K562 (cell line): ENCODE results near the gene BCKDHB. TPM values are rescaled to one million over a fixed set of nuclear protein-coding genes. Genes with fewer than 3 reads are reported as not detected.
A peak's percentile ranks its signal among the peaks of the same experiment; 100 is the strongest.
"Not testable (repeated sequence)": the region's sequence is repeated elsewhere in the genome, so short reads cannot be mapped to it uniquely, and the experiment has no call there.

Experiments
- ATAC-seq: fragments of 200-7000 bp; cut with Tn5 transposase; 3 replicates; pipeline ENCODE4 v1.9.1; 2020; ENCODE audit warnings: moderate library complexity
- BruUV-seq: library from RNA; stranded (reverse); fragments of 400-500 nt; replicated peaks from 2 replicates; lab custom pipeline; 2021; lab: Mats Ljungman, UMichigan
- CTCF ChIA-PET: fragments of 300-600 bp; formaldehyde crosslinking; extraction: SDS; loops from one replicate; lab custom pipeline; 2021; ENCODE audit warnings: low intra/inter-chr PET ratio; lab: Yijun Ruan, JAX
- POLR2A ChIA-PET: fragments of 300-600, 350-650 bp; sonication (Branson Sonifier 250); formaldehyde crosslinking; extraction: SDS; loops from one replicate; lab custom pipeline; 2021; ENCODE audit warnings: antibody characterized with exemption, inconsistent platforms; lab: Yijun Ruan, JAX
- DNase-seq, 4 experiments: peaks; one replicate each; pipeline versions ENCODE4 v3.0.0 to v3.0.0-alpha.2; 2011 to 2018; ENCODE audit warnings: low spot score in 3 of 4, mixed read lengths in 3 of 4; ENCODE audit errors: extremely low read depth in 1 of 4
- FAIRE-seq: peaks from 2 replicates; lab custom pipeline; 2011; peaks lifted over from hg19 to GRCh38; lab: Jason Lieb, UNC
- H2AFZ ChIP-seq: 2 replicates; pipeline ENCODE4 v1.6.0; 2011; ENCODE audit warnings: low read depth, low read length, control low read depth, inconsistent platforms
- H3K27ac ChIP-seq: fragments of 200-600 bp; 3 replicates; pipeline ENCODE4 v1.8.0; 2011; ENCODE audit warnings: low read depth, mild to moderate bottlenecking, control low read depth, inconsistent platforms, low read length, moderate library complexity, mixed read lengths; ENCODE audit errors: extremely low read depth
- H3K27me3 ChIP-seq, 2 experiments: fragments of 300-600 bp in 1 of 2; 2 replicates in 1 of 2; 3 replicates in 1 of 2; pipeline versions ENCODE4 v1.6.0 to v1.8.0; 2011; ENCODE audit warnings: inconsistent platforms in 2 of 2, low read length in 2 of 2, mild to moderate bottlenecking in 1 of 2, mixed read lengths in 1 of 2, moderate library complexity in 1 of 2; ENCODE audit not compliant: control insufficient read depth in 2 of 2, insufficient read depth in 2 of 2
- H3K36me3 ChIP-seq: fragments of 300-600 bp; 3 replicates; pipeline ENCODE4 v1.8.0; 2011; ENCODE audit warnings: mild to moderate bottlenecking, low read length, inconsistent platforms; ENCODE audit not compliant: control insufficient read depth, insufficient read depth
- H3K4me1 ChIP-seq, 2 experiments: fragments of 200-600 bp in 1 of 2; replicated peaks in 1 of 2; 2 replicates in 1 of 2; 3 replicates in 1 of 2; pipeline versions ENCODE4 v1.5.1 to v1.8.0; 2011; ENCODE audit warnings: inconsistent platforms in 2 of 2, low read length in 2 of 2, mild to moderate bottlenecking in 1 of 2, mixed read lengths in 1 of 2, moderate library complexity in 1 of 2; ENCODE audit not compliant: control insufficient read depth in 2 of 2, insufficient read depth in 2 of 2
- H3K4me2 ChIP-seq: 2 replicates; pipeline ENCODE4 v1.6.1; 2011; ENCODE audit warnings: low read length, control low read depth, inconsistent platforms, mixed read lengths; ENCODE audit not compliant: insufficient read depth
- H3K4me3 ChIP-seq: fragments of 200-600 bp; sonication (generic), shearing (Covaris generic); 2 replicates; pipeline ENCODE4 v1.5.1; 2016; ENCODE audit warnings: control low read depth, inconsistent platforms
- H3K79me2 ChIP-seq: fragments of 200-600 bp; 3 replicates; pipeline ENCODE4 v1.8.0; 2011; ENCODE audit warnings: low read length, inconsistent platforms; ENCODE audit not compliant: control insufficient read depth, insufficient read depth
- H3K9ac ChIP-seq, 2 experiments: 2 replicates each; pipeline versions ENCODE4 v1.6.0 to v1.6.1; 2011; ENCODE audit warnings: low read depth in 2 of 2, low read length in 2 of 2, control low read depth in 1 of 2, inconsistent platforms in 1 of 2, mild to moderate bottlenecking in 1 of 2, mixed read lengths in 1 of 2; ENCODE audit not compliant: insufficient read depth in 1 of 2
- H3K9me1 ChIP-seq: one replicate; pipeline ENCODE4 v1.6.0; 2011; ENCODE audit warnings: inconsistent platforms, mild to moderate bottlenecking, low read length, moderate library complexity; ENCODE audit not compliant: control insufficient read depth, insufficient read depth
- H3K9me3 ChIP-seq: replicated peaks from 2 replicates; pipeline ENCODE4 v1.5.1; 2011; ENCODE audit warnings: low read depth, low read length, inconsistent platforms; ENCODE audit not compliant: control insufficient read depth, insufficient read depth
- H4K20me1 ChIP-seq: replicated peaks from 2 replicates; pipeline ENCODE4 v1.6.1; 2011; ENCODE audit warnings: low read length, inconsistent platforms, mixed read lengths; ENCODE audit not compliant: control insufficient read depth, insufficient read depth
- HMG20B ChIP-seq: fragments of 250-450 bp; sonication (Bioruptor Pico); IDR thresholded peaks from 2 replicates; pipeline ENCODE4 v1.5.0; 2021; ENCODE audit warnings: mild to moderate bottlenecking
- RAD21 ChIP-seq, 2 experiments: fragments of 250-450 bp in 1 of 2; fragments of 450-650 bp in 1 of 2; sonication (Bioruptor Pico) in 1 of 2; formaldehyde crosslinking in 1 of 2; IDR thresholded peaks in 1 of 2; conservative IDR thresholded peaks in 1 of 2; 2 replicates each; pipeline versions ENCODE4 v1.4.0 to v1.8.0; 2020 to 2022; ENCODE audit warnings: mild to moderate bottlenecking in 2 of 2, moderate library complexity in 1 of 2
- SMC3 ChIP-seq: conservative IDR thresholded peaks from 2 replicates; pipeline ENCODE4 v1.6.1; 2011; ENCODE audit warnings: low read depth, low read length, improper control_type of control experiment; ENCODE audit not compliant: insufficient read depth
- SOX6 ChIP-seq: fragments of 450-650 bp; IDR thresholded peaks from 2 replicates; pipeline ENCODE4 v1.6.1; 2014; ENCODE audit warnings: mild to moderate bottlenecking
- WGBS: fragments of 100-300 bp; shearing (Covaris generic); methylation state at CpG from one replicate; pipeline ENCODE4 v1.1.6; 2016; ENCODE audit warnings: low coverage, mixed read lengths; ENCODE audit not compliant: insufficient coverage; ENCODE audit errors: missing lambda C conversion rate; 5-methylcytosine and 5-hydroxymethylcytosine counted together
- in situ Hi-C: fragments of 300-500 bp; cut with MboI; formaldehyde crosslinking; loops from 4 replicates; pipeline ENCODE4 v1.15.0; 2018; ENCODE audit warnings: inconsistent platforms, mixed read lengths
- intact Hi-C: fragments of 100-400 bp; cut with micrococcal nuclease; formaldehyde crosslinking; loops from 2 replicates; pipeline ENCODE4 v1.14.2; 2022
- polyA plus RNA-seq, 8 experiments: library from polyadenylated mRNA; depleted of rRNA in 4 of 8; stranded (reverse) in 5 of 8; unstranded in 3 of 8; fragments of >200 nt; fragmentation: Nextera tagmentation in 2 of 8; fragmentation: Illumina TruSeq in 1 of 8; extraction: Ambion mirVana in 2 of 8; extraction: Trizol in 1 of 8; gene quantifications; 2 replicates each; pipeline versions ENCODE4 v1.2.1 to v1.2.3, GENCODE V29; 2011 to 2014; ENCODE audit warnings: inconsistent platforms in 1 of 8, missing spikeins in 1 of 8
- total RNA-seq, 7 experiments: library from RNA; depleted of rRNA in 6 of 7; stranded (reverse); fragments of >200 nt in 6 of 7; fragmentation: Illumina TruSeq in 2 of 7; extraction: Trizol in 2 of 7; gene quantifications; 2 replicates each; pipeline versions ENCODE4 v1.2.1 to v1.2.3, GENCODE V29; 2011 to 2021; ENCODE audit warnings: low replicate concordance in 1 of 7
- TF ChIP-seq, protein P1 (sequence below): fragments of 450-650 bp; formaldehyde crosslinking; IDR thresholded peaks from 2 replicates; pipeline ENCODE4 v1.4.0; 2020; ENCODE audit warnings: mild to moderate bottlenecking, moderate library complexity

The BCKDHB gene
- total and polyA plus RNA-seq, 9 of the 15 experiments (the other 6 are each of a cell fraction or from before 2014, with no cell fraction given) = 4.1 to 23.7 (median 7.5) TPM

DNA sequence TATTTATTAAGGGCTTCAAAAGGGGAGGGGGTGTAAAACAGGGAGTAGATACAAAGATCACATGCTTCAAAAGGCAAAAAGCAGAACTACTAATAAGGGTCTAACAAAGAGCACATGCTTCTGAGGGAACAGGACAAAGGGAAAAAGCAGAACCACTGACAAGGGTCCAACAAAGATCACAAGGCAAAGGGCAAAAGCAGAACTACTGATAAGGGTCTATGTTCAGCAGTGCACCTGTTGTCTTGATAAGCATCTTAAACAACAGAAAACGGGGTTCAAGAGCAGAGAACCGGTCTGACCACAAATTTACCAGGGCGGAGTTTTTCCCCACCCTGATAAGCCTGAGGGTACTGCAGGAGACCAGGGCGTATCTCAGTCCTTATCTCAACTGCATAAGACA lies 105.4 kb downstream of the BCKDHB start:
- CTCF ChIA-PET, H4K20me1 ChIP-seq, H3K79me2 ChIP-seq, ATAC-seq, H3K27ac ChIP-seq, H3K4me1 ChIP-seq, H3K4me2 ChIP-seq, H2AFZ ChIP-seq, H3K9me1 ChIP-seq, POLR2A ChIA-PET, H3K9me3 ChIP-seq, H3K4me3 ChIP-seq, DNase-seq, BruUV-seq, H3K9ac ChIP-seq, H3K27me3 ChIP-seq, FAIRE-seq, in situ Hi-C loops, H3K36me3 ChIP-seq: not testable (repeated sequence)
- intact Hi-C loops = loop anchor here (5.0 kb wide), 1 partner anchor 1540 kb away; the partner anchor contains the start of gene TENT5A
- WGBS = 0% methylated on average over 4 of the region's 4 CpGs
- TF ChIP-seq SOX6 = peak; percentile 54; the same call in 1 of the 2 replicates

DNA sequence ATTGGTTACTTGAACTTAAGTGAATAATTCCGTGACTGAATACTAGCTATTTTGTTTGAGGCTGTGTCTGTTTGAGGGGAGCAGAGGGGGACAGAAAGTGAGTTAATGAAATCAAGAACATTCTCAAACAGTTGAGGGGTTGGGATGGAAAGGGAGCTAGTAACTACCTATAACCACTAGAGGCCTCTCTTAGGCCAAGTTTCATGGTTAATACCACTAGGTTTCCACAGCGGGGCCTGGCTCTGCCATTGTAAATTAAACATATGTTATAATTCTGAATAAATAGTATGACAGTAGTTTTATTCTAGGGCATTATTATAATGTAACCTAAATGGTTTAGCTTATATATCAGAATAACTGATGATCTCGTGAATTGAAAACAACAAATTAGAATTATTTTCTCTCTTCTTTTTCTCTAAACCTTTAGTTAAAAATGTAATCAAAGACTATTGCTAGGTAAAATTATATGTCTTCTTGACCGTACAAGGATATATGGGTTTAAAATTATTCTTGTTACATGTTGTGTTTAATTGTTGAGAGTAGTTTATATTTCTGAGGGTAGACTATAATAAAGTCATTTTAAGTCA lies 108.1 kb downstream of the BCKDHB start:
- ATAC-seq (peak; percentile 98), FAIRE-seq (peak; percentile 44), DNase-seq (peak; percentile 9 to 65 (median 32))
- H4K20me1 ChIP-seq = no peaks in the 10 kb centered on the region
- no peaks in the 10 kb centered on the region for H3K79me2 ChIP-seq
- no peaks in the 10 kb centered on the region for H3K27me3 ChIP-seq
- H3K9me3 ChIP-seq = no peaks in the 10 kb centered on the region
- H3K36me3 ChIP-seq = no peaks in the 10 kb centered on the region
- no peaks in the 10 kb centered on the region for H3K9me1 ChIP-seq
- no peak overlapping the region for H3K4me3 ChIP-seq
- POLR2A ChIA-PET = interaction anchor here (0.6 to 1.0 kb wide), 2 partner anchors 53 to 210 kb away, joined by 3 read pairs; no protein-coding TSS in a partner anchor
- 9% methylated on average over 4 of the region's 4 CpGs for WGBS
- CTCF ChIA-PET = interaction anchor here (0.6 kb wide), 1 partner anchor 805 kb away, joined by 3 read pairs; no protein-coding TSS in a partner anchor
- no peaks in the 10 kb centered on the region for H3K4me1 ChIP-seq
- no peak overlapping the region for H3K9ac ChIP-seq
- no peak overlapping the region for H3K4me2 ChIP-seq
- in situ Hi-C loops (no loop called here), intact Hi-C loops (loop anchor here (2.0 to 5.0 kb wide), 2 partner anchors 124 to 1538 kb away; partner anchors contain the start of gene TENT5A)
- no peak overlapping the region for H3K27ac ChIP-seq
- no peak overlapping the region for H2AFZ ChIP-seq
- BruUV-seq = no TSS peak
- TF ChIP-seq, protein P1, sequence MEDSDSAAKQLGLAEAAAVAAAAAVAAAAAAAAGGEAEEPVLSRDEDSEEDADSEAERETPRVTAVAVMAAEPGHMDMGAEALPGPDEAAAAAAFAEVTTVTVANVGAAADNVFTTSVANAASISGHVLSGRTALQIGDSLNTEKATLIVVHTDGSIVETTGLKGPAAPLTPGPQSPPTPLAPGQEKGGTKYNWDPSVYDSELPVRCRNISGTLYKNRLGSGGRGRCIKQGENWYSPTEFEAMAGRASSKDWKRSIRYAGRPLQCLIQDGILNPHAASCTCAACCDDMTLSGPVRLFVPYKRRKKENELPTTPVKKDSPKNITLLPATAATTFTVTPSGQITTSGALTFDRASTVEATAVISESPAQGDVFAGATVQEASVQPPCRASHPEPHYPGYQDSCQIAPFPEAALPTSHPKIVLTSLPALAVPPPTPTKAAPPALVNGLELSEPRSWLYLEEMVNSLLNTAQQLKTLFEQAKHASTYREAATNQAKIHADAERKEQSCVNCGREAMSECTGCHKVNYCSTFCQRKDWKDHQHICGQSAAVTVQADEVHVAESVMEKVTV (CRISPR knock-in tag) = peak; percentile 56; the same call in 1 of the 2 replicates
- no peak for TF ChIP-seq HMG20B (CRISPR knock-in tag)
- peak; percentile 66 to 81 for TF ChIP-seq RAD21 (CRISPR knock-in tag; conservative IDR thresholded peaks at IDR 0.05 in 1 of 2, IDR thresholded peaks at IDR 0.05 in 1 of 2)
- peak; percentile 34; the same call in 1 of the 2 replicates for TF ChIP-seq SMC3
